DMS153 treated with DMSO at 0.1 percent for 48 hours (cell line): Measurements from ENCODE around the gene EN2.
"Not testable (repeated sequence)": the region's sequence is repeated elsewhere in the genome, so short reads cannot be mapped to it uniquely, and the experiment has no call there.

ENCODE experiments used
- DNase-seq: peaks from one replicate; lab custom pipeline; 2025; ENCODE audit not compliant: unreplicated experiment; lab: John Stamatoyannopoulos, UW

The EN2 gene

GRCh38 chr7:155425887-155426286 is 32.0 kb upstream of the EN2 start:
- no peak for DNase-seq

- DNase-seq, result no peak
Measured at GRCh38 chr7:155426543-155427410, 31.2 kb upstream of the EN2 start.

- no peak for DNase-seq
Measured at GRCh38 chr7:155427411-155428038, 30.4 kb upstream of the EN2 start.

GRCh38 chr7:155428171-155428834 is 29.6 kb upstream of the EN2 start:
- no peak for DNase-seq

- DNase-seq, result no peak
Measured at GRCh38 chr7:155429651-155430050, 28.3 kb upstream of the EN2 start.

- no peak for DNase-seq
Measured at GRCh38 chr7:155430606-155431005, 27.3 kb upstream of the EN2 start.

GRCh38 chr7:155431231-155431630 is 26.7 kb upstream of the EN2 start:
- no peak for DNase-seq

- DNase-seq, result no peak
Measured at GRCh38 chr7:155431711-155432110, 26.2 kb upstream of the EN2 start.

- DNase-seq, result no peak
Measured at GRCh38 chr7:155435110-155435509, 22.8 kb upstream of the EN2 start.

GRCh38 chr7:155437836-155438235 is 20.1 kb upstream of the EN2 start:
- no peak for DNase-seq

GRCh38 chr7:155438777-155439176 is 19.2 kb upstream of the EN2 start:
- DNase-seq, result no peak

- DNase-seq, result no peak
Measured at GRCh38 chr7:155439311-155440017, 18.5 kb upstream of the EN2 start.

- DNase-seq, result no peak
Measured at GRCh38 chr7:155440018-155440410, 17.9 kb upstream of the EN2 start.

GRCh38 chr7:155441856-155442255 is 16.1 kb upstream of the EN2 start:
- DNase-seq, result no peak

- no peak for DNase-seq
Measured at GRCh38 chr7:155444746-155445145, 13.2 kb upstream of the EN2 start.

- not testable (repeated sequence) for DNase-seq
Measured at GRCh38 chr7:155445606-155446005, 12.3 kb upstream of the EN2 start.

- no peak for DNase-seq
Measured at GRCh38 chr7:155447603-155448002, 10.3 kb upstream of the EN2 start.

GRCh38 chr7:155448632-155449007 is 9.3 kb upstream of the EN2 start:
- no peak for DNase-seq

- DNase-seq, result no peak
Measured at GRCh38 chr7:155449008-155449868, 8.7 kb upstream of the EN2 start.

- DNase-seq, result no peak
Measured at GRCh38 chr7:155449869-155450557, 7.9 kb upstream of the EN2 start.
